Tibial nerve (tissue), 4 donors: ENCODE data around the gene RARB. TPM values are rescaled to one million over a fixed set of nuclear protein-coding genes. Genes with fewer than 3 reads are reported as not detected.

ENCODE experiments used
- DNase-seq, 2 donors: peaks; one replicate each; pipeline ENCODE4 v3.0.0-alpha.2; 2019; ENCODE audit warnings: low spot score in 2 of 2
- H3K27ac ChIP-seq, 4 donors: fragments of 200-600 bp; sonication (generic) in 3 of 4; one replicate each; pipeline ENCODE4 v1.5.1; 2017 to 2019; ENCODE audit warnings: mild to moderate bottlenecking in 1 of 4
- H3K27me3 ChIP-seq, 2 donors: fragments of 200-600 bp; sonication (generic) in 1 of 2; one replicate each; pipeline versions ENCODE4 v1.5.1 to v1.6.0; 2017 to 2019
- H3K36me3 ChIP-seq, 3 donors: fragments of 200-600 bp; sonication (generic); one replicate each; pipeline ENCODE4 v1.5.1; 2018 to 2019
- H3K4me1 ChIP-seq, 4 donors: fragments of 200-600 bp; sonication (generic) in 3 of 4; one replicate each; pipeline ENCODE4 v1.5.1; 2017 to 2019
- H3K4me3 ChIP-seq, 4 donors: fragments of 200-600 bp; sonication (generic) in 3 of 4; one replicate each; pipeline ENCODE4 v1.5.1; 2017 to 2019; ENCODE audit warnings: mild to moderate bottlenecking in 1 of 4, moderate library complexity in 1 of 4
- H3K9me3 ChIP-seq, 4 donors: fragments of 200-600 bp; sonication (generic) in 3 of 4; one replicate each; pipeline ENCODE4 v1.5.1; 2017 to 2019
- EP300 ChIP-seq, 2 donors: sonication (generic); formaldehyde crosslinking; IDR thresholded peaks; one replicate each; pipeline ENCODE4 v1.6.1; 2017; ENCODE audit warnings: antibody characterized with exemption in 2 of 2, mild to moderate bottlenecking in 1 of 2
- POLR2A ChIP-seq, 2 donors: fragments of 450-650 bp; IDR thresholded peaks; one replicate each; pipeline ENCODE4 v1.6.1; 2017; ENCODE audit warnings: antibody characterized with exemption in 2 of 2, mild to moderate bottlenecking in 2 of 2, moderate library complexity in 2 of 2
- WGBS, 2 donors: methylation state at CpG; one replicate each; pipeline ENCODE4 v1.1.5; 2018; 5-methylcytosine and 5-hydroxymethylcytosine counted together
- total RNA-seq, 4 donors: library from RNA; depleted of rRNA; stranded (reverse); fragments of >200 nt; gene quantifications; one replicate each; pipeline ENCODE4 v1.1.0, GENCODE V29; 2016
- TF ChIP-seq, protein P1 (sequence below), 5 experiments: fragments of 200-600 bp in 3 of 5; fragments of 450-650 bp in 2 of 5; sonication (generic) in 3 of 5; IDR thresholded peaks; one replicate each; pipeline ENCODE4 v1.5.1; 2016 to 2019; ENCODE audit warnings: antibody characterized with exemption in 5 of 5, mild to moderate bottlenecking in 3 of 5, moderate library complexity in 2 of 5

The RARB gene
- total RNA-seq, 4 donors from 2014 or later: 9.3 to 22.6 (median 15.1) TPM

DNA sequence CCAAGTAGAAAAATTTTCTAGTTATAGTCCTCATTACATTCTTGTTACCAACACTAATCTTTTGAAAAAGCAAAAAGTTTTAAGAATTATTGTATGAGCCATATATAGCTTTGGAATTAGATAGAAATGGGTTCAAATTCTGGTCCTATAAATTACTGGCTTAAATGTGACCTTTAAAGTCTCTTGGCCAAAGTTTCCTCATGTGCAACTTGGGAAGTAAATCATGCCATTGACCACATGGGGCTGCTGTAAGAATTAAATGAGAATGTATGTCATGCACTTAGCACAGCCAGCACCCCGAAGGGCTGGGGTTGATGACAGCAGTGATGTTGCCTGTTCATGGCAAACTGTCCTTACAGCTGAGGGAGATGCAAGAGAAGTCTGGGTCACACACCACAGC lies 128.4 kb downstream of the RARB start:
- H3K27ac ChIP-seq: peak overlapping the region in 1 of 4 donors; percentile 28
- peaks cover 0 to 51% (median 9%) of the 10 kb centered on the region in 4 donors for H3K4me1 ChIP-seq
- no peak overlapping the region for H3K4me3 ChIP-seq
- no peaks in the 10 kb centered on the region for H3K9me3 ChIP-seq
- TF ChIP-seq POLR2A (IDR thresholded peaks at IDR 0.05): no peak
- TF ChIP-seq, protein P1, sequence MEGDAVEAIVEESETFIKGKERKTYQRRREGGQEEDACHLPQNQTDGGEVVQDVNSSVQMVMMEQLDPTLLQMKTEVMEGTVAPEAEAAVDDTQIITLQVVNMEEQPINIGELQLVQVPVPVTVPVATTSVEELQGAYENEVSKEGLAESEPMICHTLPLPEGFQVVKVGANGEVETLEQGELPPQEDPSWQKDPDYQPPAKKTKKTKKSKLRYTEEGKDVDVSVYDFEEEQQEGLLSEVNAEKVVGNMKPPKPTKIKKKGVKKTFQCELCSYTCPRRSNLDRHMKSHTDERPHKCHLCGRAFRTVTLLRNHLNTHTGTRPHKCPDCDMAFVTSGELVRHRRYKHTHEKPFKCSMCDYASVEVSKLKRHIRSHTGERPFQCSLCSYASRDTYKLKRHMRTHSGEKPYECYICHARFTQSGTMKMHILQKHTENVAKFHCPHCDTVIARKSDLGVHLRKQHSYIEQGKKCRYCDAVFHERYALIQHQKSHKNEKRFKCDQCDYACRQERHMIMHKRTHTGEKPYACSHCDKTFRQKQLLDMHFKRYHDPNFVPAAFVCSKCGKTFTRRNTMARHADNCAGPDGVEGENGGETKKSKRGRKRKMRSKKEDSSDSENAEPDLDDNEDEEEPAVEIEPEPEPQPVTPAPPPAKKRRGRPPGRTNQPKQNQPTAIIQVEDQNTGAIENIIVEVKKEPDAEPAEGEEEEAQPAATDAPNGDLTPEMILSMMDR (IDR thresholded peaks at IDR 0.05): no peak
- no peak for TF ChIP-seq EP300 (IDR thresholded peaks at IDR 0.05)
- WGBS, 2 donors: 68 to 76% methylated on average over 1 of the region's 1 CpG
- no peak for DNase-seq
- H3K27me3 ChIP-seq: no peaks in the 10 kb centered on the region
- H3K36me3 ChIP-seq: no peaks in the 10 kb centered on the region

DNA sequence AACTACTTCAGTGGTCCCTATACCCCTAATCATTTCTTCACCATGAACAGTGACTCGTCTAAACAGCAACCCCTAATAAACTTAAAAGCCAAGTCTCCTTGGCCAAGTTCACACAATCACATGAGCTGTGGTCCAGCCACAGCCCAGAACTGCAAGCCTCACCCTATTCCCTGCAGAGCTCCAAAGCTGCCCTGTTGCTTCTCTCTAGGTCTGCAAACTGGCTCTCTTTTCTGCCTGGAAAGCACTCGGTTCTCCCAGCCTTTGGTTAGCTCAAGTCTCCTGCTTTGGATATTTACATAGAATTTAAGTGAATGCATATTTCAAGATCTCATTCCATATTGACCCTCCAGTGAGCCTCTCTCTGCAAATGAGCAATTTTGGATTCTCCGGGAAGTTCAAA lies 129.6 kb downstream of the RARB start:
- H3K36me3 ChIP-seq: no peaks in the 10 kb centered on the region
- H3K9me3 ChIP-seq: no peaks in the 10 kb centered on the region
- no peak overlapping the region for H3K4me3 ChIP-seq
- no peaks in the 10 kb centered on the region for H3K27me3 ChIP-seq
- TF ChIP-seq POLR2A (IDR thresholded peaks at IDR 0.05): no peak
- no peak for TF ChIP-seq EP300 (IDR thresholded peaks at IDR 0.05)
- TF ChIP-seq, protein P1 (IDR thresholded peaks at IDR 0.05): no peak
- peak overlapping the region in 2 of 4 donors; percentile 17 to 31 for H3K27ac ChIP-seq
- H3K4me1 ChIP-seq: peaks cover 0 to 58% (median 9%) of the 10 kb centered on the region in 4 donors
- 19 to 28% methylated on average over 3 of the region's 3 CpGs for WGBS, 2 donors
- DNase-seq: no peak

DNA sequence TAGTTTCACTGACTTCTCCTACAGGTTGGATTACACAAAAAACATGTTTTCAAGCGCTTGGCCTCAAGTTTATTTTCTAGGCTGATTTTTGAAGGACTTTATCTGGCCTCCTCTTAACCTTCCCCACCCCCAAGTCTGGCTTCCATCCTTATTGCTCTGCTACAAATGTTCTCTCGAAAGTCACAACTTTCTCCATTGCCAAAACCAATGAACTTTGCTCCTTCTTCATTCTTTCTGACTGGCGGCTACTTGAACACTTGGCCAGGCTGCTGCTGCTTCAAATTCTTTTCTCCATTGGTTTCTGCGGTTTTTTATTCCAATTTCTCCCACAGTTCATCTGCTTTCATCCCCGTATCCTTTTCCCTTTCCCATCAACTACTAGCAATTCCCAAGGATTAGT lies 130.1 kb downstream of the RARB start:
- Histone ChIP-seq H3K9me3 (no peaks in the 10 kb centered on the region), H3K27me3 (no peaks in the 10 kb centered on the region), H3K36me3 (no peaks in the 10 kb centered on the region), H3K4me1 (peaks cover 0 to 58% (median 9%) of the 10 kb centered on the region in 4 donors), H3K4me3 (no peak overlapping the region), H3K27ac (peak overlapping the region in 2 of 4 donors; percentile 13 to 45)
- peak in 1 of 2 donors; percentile 50 for DNase-seq
- TF ChIP-seq, protein P1 (IDR thresholded peaks at IDR 0.05): no peak
- TF ChIP-seq EP300 (IDR thresholded peaks at IDR 0.05) (peak in 1 of 2 donors; percentile 74), POLR2A (IDR thresholded peaks at IDR 0.05) (no peak)
- 16 to 25% methylated on average over 5 of the region's 5 CpGs for WGBS, 2 donors

DNA sequence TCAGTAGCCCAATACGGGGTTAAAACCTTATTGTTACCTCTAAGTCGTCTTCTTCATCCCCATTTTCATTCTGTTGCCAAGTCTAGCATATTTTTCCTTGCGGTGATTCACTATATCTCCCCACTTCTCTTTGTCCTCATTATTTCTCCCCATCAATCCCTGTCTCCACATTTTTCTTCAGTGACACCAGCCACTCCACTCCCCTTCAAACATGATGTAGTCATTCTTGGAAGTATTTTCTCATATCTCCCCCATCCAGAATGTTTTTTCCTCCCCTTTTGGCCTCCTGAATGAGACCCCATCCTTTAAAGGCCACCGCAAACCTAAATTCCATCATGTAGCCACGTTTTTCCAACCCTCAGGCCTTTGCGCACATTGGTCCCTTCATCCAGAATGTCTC lies 130.7 kb downstream of the RARB start:
- Histone ChIP-seq H3K9me3 (no peaks in the 10 kb centered on the region), H3K4me3 (no peak overlapping the region), H3K27ac (peak overlapping the region in 2 of 4 donors; percentile 13 to 45), H3K36me3 (no peaks in the 10 kb centered on the region), H3K27me3 (no peaks in the 10 kb centered on the region), H3K4me1 (peaks cover 0 to 58% (median 9%) of the 10 kb centered on the region in 4 donors)
- 59 to 65% methylated on average over 6 of the region's 6 CpGs for WGBS, 2 donors
- no peak for TF ChIP-seq EP300 (IDR thresholded peaks at IDR 0.05)
- TF ChIP-seq POLR2A (IDR thresholded peaks at IDR 0.05): no peak
- TF ChIP-seq, protein P1 (IDR thresholded peaks at IDR 0.05): no peak
- DNase-seq: no peak

DNA sequence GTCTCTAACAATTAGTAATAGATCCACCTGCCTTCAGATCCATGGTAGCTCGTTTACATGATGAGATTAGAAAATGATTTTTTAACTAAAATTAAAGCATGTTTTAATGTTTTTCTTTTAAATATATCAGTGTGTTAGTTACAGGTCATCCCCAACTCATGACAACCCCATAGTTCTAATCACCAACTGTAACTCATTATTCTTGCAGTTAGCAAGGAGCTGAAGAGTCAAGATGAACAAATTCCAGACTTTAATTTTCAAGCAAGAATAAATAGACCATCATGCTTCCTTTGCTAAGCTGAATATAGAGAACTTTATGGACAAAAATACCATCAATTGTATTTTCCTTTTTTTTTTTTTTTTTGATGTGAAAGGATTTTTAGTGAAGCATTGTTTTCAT lies 135.5 kb downstream of the RARB start:
- H3K4me1 ChIP-seq: peaks cover 0 to 19% (median 0%) of the 10 kb centered on the region in 4 donors
- no peak overlapping the region for H3K27ac ChIP-seq
- no peaks in the 10 kb centered on the region for H3K27me3 ChIP-seq
- H3K9me3 ChIP-seq: no peaks in the 10 kb centered on the region
- H3K4me3 ChIP-seq: no peak overlapping the region
- no peaks in the 10 kb centered on the region for H3K36me3 ChIP-seq
- no peak for DNase-seq
- 83 to 89% methylated on average over 1 of the region's 1 CpG for WGBS, 2 donors
- TF ChIP-seq, protein P1 (IDR thresholded peaks at IDR 0.05): no peak
- no peak for TF ChIP-seq EP300 (IDR thresholded peaks at IDR 0.05)
- no peak for TF ChIP-seq POLR2A (IDR thresholded peaks at IDR 0.05)
